Brain microvascular endothelial cell (primary cell): ENCODE measurements around the gene VTA1.

ENCODE experiments used
- DNase-seq: peaks from one replicate; pipeline ENCODE4 v3.0.0-alpha.2; 2020
- H3K27ac ChIP-seq: fragments of 250-450 bp; sonication (Bioruptor Pico); 2 replicates; pipeline ENCODE4 v1.5.1; 2020; ENCODE audit warnings: mild to moderate bottlenecking, moderate library complexity
- H3K27me3 ChIP-seq: fragments of 250-450 bp; sonication (Bioruptor Pico); replicated peaks from 2 replicates; pipeline ENCODE4 v1.5.1; 2020; ENCODE audit warnings: mild to moderate bottlenecking
- H3K36me3 ChIP-seq: fragments of 250-450 bp; sonication (Bioruptor Pico); replicated peaks from 2 replicates; pipeline ENCODE4 v1.5.1; 2020; ENCODE audit warnings: mild to moderate bottlenecking
- H3K4me3 ChIP-seq: 2 replicates; pipeline ENCODE4 v1.5.1; 2011; ENCODE audit warnings: low read depth, mild to moderate bottlenecking, control low read depth, low read length, moderate library complexity
- in situ Hi-C: cut with HindIII; loops from 2 replicates; pipeline ENCODE4 v1.10.0; 2017; ENCODE audit warnings: low sequenced_read_pairs, low pct_ligation_motif_present
- TF ChIP-seq, protein P1 (sequence below): IDR thresholded peaks from 2 replicates; pipeline ENCODE4 v1.5.1; 2011; ENCODE audit warnings: low read depth, mild to moderate bottlenecking, moderate library complexity, low read length, control low read depth, inconsistent platforms; ENCODE audit errors: missing control alignments

The VTA1 gene

DNA sequence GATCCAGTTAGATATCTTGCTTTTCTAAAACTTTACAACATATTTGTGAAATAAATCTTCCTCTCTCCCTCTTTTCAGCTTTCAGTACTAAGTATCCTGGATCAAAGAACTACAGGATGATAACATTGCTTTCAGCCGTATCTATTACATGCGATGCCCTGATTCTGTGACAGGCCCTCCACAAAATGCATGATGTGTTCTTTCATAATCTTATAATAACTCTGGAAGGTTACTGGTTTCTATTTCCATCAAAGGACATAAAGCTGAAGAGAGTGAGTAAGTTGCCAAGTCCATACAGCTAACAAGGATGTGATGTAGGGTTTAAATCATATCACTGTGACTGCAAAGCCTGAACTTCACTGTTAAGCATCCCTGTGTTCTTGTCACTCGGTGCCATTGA is 91.8 kb downstream of the VTA1 start:
- Histone ChIP-seq H3K4me3 (no peak overlapping the region), H3K36me3 (no peaks in the 10 kb centered on the region), H3K27ac (no peak overlapping the region), H3K27me3 (no peaks in the 10 kb centered on the region)
- TF ChIP-seq, protein P1, sequence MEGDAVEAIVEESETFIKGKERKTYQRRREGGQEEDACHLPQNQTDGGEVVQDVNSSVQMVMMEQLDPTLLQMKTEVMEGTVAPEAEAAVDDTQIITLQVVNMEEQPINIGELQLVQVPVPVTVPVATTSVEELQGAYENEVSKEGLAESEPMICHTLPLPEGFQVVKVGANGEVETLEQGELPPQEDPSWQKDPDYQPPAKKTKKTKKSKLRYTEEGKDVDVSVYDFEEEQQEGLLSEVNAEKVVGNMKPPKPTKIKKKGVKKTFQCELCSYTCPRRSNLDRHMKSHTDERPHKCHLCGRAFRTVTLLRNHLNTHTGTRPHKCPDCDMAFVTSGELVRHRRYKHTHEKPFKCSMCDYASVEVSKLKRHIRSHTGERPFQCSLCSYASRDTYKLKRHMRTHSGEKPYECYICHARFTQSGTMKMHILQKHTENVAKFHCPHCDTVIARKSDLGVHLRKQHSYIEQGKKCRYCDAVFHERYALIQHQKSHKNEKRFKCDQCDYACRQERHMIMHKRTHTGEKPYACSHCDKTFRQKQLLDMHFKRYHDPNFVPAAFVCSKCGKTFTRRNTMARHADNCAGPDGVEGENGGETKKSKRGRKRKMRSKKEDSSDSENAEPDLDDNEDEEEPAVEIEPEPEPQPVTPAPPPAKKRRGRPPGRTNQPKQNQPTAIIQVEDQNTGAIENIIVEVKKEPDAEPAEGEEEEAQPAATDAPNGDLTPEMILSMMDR: no peak
- in situ Hi-C loops: no loop called here
- peak; percentile 4 for DNase-seq

DNA sequence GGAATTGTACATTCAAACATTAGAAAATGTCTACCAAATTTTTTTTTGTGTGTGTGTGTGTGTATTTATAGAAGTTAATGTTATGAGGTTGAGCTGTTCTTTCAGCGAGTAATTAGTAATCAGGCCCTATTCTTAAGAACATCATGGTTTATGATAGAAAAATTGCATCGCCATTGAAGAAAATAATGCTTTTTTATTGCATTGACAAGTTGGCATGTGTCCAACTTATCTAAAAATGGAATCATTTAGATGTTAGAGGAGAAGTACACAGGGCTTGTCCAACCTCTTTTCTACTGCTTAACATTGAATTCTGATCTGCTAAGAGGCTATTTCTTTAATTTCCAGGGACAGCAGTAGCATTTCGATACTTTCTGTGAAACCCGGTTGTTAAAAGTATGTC is 93.1 kb downstream of the VTA1 start:
- Histone ChIP-seq H3K4me3 (no peak overlapping the region), H3K27ac (no peak overlapping the region), H3K27me3 (no peaks in the 10 kb centered on the region), H3K36me3 (no peaks in the 10 kb centered on the region)
- in situ Hi-C loops: no loop called here
- DNase-seq: no peak
- TF ChIP-seq, protein P1: no peak

DNA sequence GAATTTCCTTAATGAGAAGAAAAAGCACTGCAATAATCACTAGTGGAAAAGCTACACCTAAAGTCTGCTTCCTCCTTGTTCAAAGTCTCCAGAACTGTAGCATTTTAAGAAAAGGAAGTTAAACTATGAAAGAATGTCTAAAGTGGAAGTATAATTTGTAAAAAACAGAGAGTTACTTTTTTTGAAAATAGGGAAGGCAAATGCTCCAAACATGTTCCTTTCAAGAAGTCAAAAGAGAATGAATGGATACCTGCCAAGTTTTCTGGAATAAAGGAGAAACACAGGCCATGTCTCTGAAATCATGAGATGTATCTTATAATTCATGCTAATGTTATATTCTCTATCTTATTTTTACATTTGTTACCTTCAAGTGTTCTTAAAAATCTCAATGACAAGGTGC is 94.0 kb downstream of the VTA1 start:
- H3K36me3 ChIP-seq: no peaks in the 10 kb centered on the region
- DNase-seq: no peak
- TF ChIP-seq, protein P1: no peak
- no peaks in the 10 kb centered on the region for H3K27me3 ChIP-seq
- no peak overlapping the region for H3K4me3 ChIP-seq
- no peak overlapping the region for H3K27ac ChIP-seq
- in situ Hi-C loops: no loop called here

DNA sequence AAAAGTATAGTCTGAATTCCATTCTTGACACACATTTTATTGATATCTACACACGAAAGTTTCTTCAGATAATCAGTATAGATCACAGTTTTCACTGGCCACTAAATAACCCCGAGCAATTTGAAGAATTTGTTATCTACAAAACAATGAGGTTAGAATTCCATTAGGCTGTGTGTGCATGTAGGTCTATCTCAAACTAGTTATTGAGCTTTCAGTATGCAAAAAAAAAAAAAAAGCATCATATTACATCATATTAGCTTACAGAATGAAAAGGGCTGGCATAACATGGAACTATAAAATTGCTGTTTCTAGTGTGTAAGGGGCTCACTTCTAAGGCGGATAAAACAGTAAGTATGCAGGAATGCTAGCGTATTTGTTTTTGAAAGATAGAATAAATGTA is 95.2 kb downstream of the VTA1 start:
- TF ChIP-seq, protein P1: no peak

DNA sequence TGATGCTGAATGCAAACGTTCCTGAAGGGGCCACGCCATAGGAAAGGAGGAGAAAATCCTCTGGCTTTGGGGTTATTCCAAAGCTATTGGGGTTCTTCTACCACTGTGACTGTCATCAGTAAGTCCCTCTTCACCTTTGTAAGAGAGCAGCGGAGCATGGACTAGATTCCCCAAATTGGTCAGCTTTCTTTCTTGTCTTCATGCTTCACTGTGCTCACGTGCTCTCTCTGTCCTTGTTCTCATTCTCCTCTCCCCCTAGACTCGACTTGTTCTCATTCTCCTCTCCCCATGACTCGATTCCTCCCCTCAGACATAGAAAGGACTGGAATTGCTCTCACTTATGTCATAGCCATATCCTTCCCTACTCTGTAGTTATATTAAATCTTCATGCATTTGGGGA is 99.9 kb downstream of the VTA1 start:
- no peak overlapping the region for H3K4me3 ChIP-seq
- in situ Hi-C loops: no loop called here
- DNase-seq: no peak
- no peak overlapping the region for H3K27ac ChIP-seq
- H3K36me3 ChIP-seq: no peaks in the 10 kb centered on the region
- no peaks in the 10 kb centered on the region for H3K27me3 ChIP-seq
- TF ChIP-seq, protein P1: no peak

More for the DNA sequence above, 95.2 kb downstream of the VTA1 start:
- no peaks in the 10 kb centered on the region for H3K36me3 ChIP-seq
- no peak overlapping the region for H3K27ac ChIP-seq
- no peaks in the 10 kb centered on the region for H3K27me3 ChIP-seq
- DNase-seq: peak; percentile 18
- in situ Hi-C loops: no loop called here
- no peak overlapping the region for H3K4me3 ChIP-seq

DNA sequence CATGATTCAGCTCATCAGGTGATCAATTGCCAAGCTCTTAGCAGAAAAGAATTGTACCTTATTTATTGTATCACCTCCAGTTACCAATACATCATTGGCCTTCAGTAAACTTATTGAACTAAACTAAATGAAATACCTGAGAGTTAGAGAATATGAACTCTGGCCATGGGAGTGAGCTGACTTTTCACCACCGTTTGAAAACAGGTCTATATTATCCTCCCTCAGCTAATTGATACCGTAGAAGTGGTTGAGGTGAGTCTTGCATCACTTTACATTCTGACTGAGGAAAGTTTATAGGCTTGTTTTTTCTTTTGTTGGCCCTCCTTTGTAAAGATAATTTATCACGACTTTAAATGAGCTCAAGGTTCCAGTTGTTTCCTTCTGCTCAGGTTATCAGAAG is 102.2 kb downstream of the VTA1 start:
- Histone ChIP-seq H3K27ac (no peak overlapping the region), H3K27me3 (no peaks in the 10 kb centered on the region), H3K36me3 (no peaks in the 10 kb centered on the region), H3K4me3 (no peak overlapping the region)
- TF ChIP-seq, protein P1: no peak
- no peak for DNase-seq
- in situ Hi-C loops: no loop called here
